H1 (cell line): ENCODE data around the gene KIFC1. TPM values are rescaled to one million over a fixed set of nuclear protein-coding genes. Genes with fewer than 3 reads are reported as not detected.

Experiments
- CTCF ChIA-PET: fragments of 300-600 bp; sonication (Branson Sonifier 250); formaldehyde crosslinking; loops from one replicate; lab custom pipeline; 2021; ENCODE audit not compliant: partially characterized antibody; lab: Charles Lee
- POLR2A ChIA-PET: fragments of 300-600 bp; sonication (Branson Sonifier 250); formaldehyde crosslinking; loops from one replicate; lab custom pipeline; 2021; ENCODE audit warnings: inconsistent platforms; ENCODE audit not compliant: partially characterized antibody; lab: Charles Lee
- DNase-seq, 2 experiments: peaks; one replicate each; pipeline versions ENCODE4 v3.0.0 to v3.0.0-alpha.2; 2010 to 2022; ENCODE audit warnings: low spot score in 2 of 2, low read depth in 1 of 2, mixed read lengths in 1 of 2
- FAIRE-seq: peaks from 2 replicates; lab custom pipeline; 2011; peaks lifted over from hg19 to GRCh38; lab: Jason Lieb, UNC
- H2AFZ ChIP-seq: 2 replicates; pipeline ENCODE4 v1.8.1; 2012; ENCODE audit warnings: low read length, inconsistent platforms
- H2AK5ac ChIP-seq: 2 replicates; pipeline ENCODE4 v1.6.1; 2013; ENCODE audit warnings: low read depth, low read length
- H2BK120ac ChIP-seq: replicated peaks from 2 replicates; pipeline ENCODE3; 2013; ENCODE audit warnings: low read depth, low read length, inconsistent platforms
- H2BK12ac ChIP-seq: 2 replicates; pipeline ENCODE4 v1.6.1; 2013; ENCODE audit warnings: low read depth, low read length
- H2BK15ac ChIP-seq: 2 replicates; pipeline ENCODE4 v1.6.1; 2013; ENCODE audit warnings: low read length
- H2BK20ac ChIP-seq: 2 replicates; pipeline ENCODE4 v1.6.1; 2013; ENCODE audit warnings: low read length
- H2BK5ac ChIP-seq: 2 replicates; pipeline ENCODE4 v1.6.1; 2013; ENCODE audit warnings: low read depth, low read length
- H3K14ac ChIP-seq: 2 replicates; pipeline ENCODE4 v1.6.1; 2013; ENCODE audit warnings: inconsistent platforms; ENCODE audit not compliant: insufficient read length
- H3K18ac ChIP-seq: 2 replicates; pipeline ENCODE4 v1.6.1; 2013; ENCODE audit warnings: low read length; ENCODE audit errors: extremely low read depth
- H3K23ac ChIP-seq: 2 replicates; pipeline ENCODE4 v1.6.1; 2013; ENCODE audit warnings: inconsistent platforms; ENCODE audit not compliant: insufficient read length
- H3K23me2 ChIP-seq: 2 replicates; pipeline ENCODE4 v1.6.1; 2013; ENCODE audit warnings: low read depth, low read length
- H3K27ac ChIP-seq: 2 replicates; pipeline ENCODE4 v1.6.1; 2011; ENCODE audit warnings: low read depth, low read length, inconsistent platforms
- H3K27me3 ChIP-seq, 4 experiments: replicated peaks in 1 of 4; 1 replicate in 1 of 4; 2 replicates in 3 of 4; pipeline versions ENCODE4 v1.6.1 to v1.8.1; 2011 to 2013; ENCODE audit warnings: low read length in 3 of 4, mild to moderate bottlenecking in 3 of 4, inconsistent platforms in 2 of 4, mixed read lengths in 2 of 4, moderate library complexity in 1 of 4; ENCODE audit not compliant: control insufficient read depth in 3 of 4, insufficient read depth in 3 of 4; ENCODE audit errors: extremely low read depth in 1 of 4
- H3K36me3 ChIP-seq, 4 experiments: 2 replicates each; pipeline versions ENCODE4 v1.6.1 to v1.8.1; 2011 to 2013; ENCODE audit warnings: mild to moderate bottlenecking in 4 of 4, low read length in 3 of 4, moderate library complexity in 2 of 4, control low read depth in 1 of 4, inconsistent platforms in 1 of 4; ENCODE audit not compliant: insufficient read depth in 4 of 4, control insufficient read depth in 2 of 4
- H3K4ac ChIP-seq: replicated peaks from 2 replicates; pipeline ENCODE3; 2013; ENCODE audit warnings: low read length, low read depth, mixed read lengths, inconsistent platforms; ENCODE audit not compliant: insufficient read length
- H3K4me1 ChIP-seq, 4 experiments: replicated peaks in 1 of 4; 1 replicate in 1 of 4; 2 replicates in 3 of 4; pipeline versions ENCODE4 v1.6.1 to v1.8.1; 2011 to 2013; ENCODE audit warnings: low read length in 3 of 4, inconsistent platforms in 2 of 4, mixed read lengths in 1 of 4; ENCODE audit not compliant: insufficient read depth in 4 of 4, control insufficient read depth in 3 of 4
- H3K4me2 ChIP-seq, 2 experiments: 2 replicates each; pipeline versions ENCODE4 v1.6.1 to v1.8.1; 2011 to 2013; ENCODE audit warnings: low read depth in 2 of 2, low read length in 2 of 2, control low read depth in 1 of 2, inconsistent platforms in 1 of 2, mild to moderate bottlenecking in 1 of 2; ENCODE audit not compliant: insufficient read depth in 1 of 2
- H3K4me3 ChIP-seq, 4 experiments: fragments of 200-600, 300-600 bp in 1 of 4; sonication (generic), shearing (Covaris generic), sonication (Bioruptor Twin) in 1 of 4; 2 replicates each; pipeline versions ENCODE4 v1.5.1 to v1.8.1; 2011 to 2016; ENCODE audit warnings: low read length in 4 of 4, low read depth in 3 of 4, control low read depth in 2 of 4, inconsistent platforms in 2 of 4, mild to moderate bottlenecking in 2 of 4, mixed read lengths in 1 of 4, moderate library complexity in 1 of 4; ENCODE audit not compliant: insufficient read depth in 2 of 4; ENCODE audit errors: extremely low read depth in 1 of 4
- H3K56ac ChIP-seq: replicated peaks from 2 replicates; pipeline ENCODE3; 2013; ENCODE audit warnings: low read depth, mild to moderate bottlenecking, mixed read lengths, low read length, inconsistent platforms; ENCODE audit not compliant: insufficient read length
- H3K79me1 ChIP-seq: 2 replicates; pipeline ENCODE4 v1.6.1; 2013; ENCODE audit warnings: low read depth, low read length, control low read depth
- H3K79me2 ChIP-seq, 2 experiments: 2 replicates each; pipeline versions ENCODE4 v1.6.1 to v1.8.1; 2012 to 2013; ENCODE audit warnings: low read length in 2 of 2, mild to moderate bottlenecking in 2 of 2, inconsistent platforms in 1 of 2; ENCODE audit not compliant: insufficient read depth in 2 of 2, control insufficient read depth in 1 of 2
- H3K9ac ChIP-seq, 4 experiments: replicated peaks in 1 of 4; 1 replicate in 1 of 4; 2 replicates in 3 of 4; pipeline versions ENCODE4 v1.6.1 to v1.8.1; 2011 to 2013; ENCODE audit warnings: low read depth in 3 of 4, low read length in 3 of 4, control low read depth in 2 of 4, mild to moderate bottlenecking in 2 of 4, moderate library complexity in 2 of 4, inconsistent platforms in 1 of 4; ENCODE audit errors: extremely low read depth in 1 of 4
- H3K9me3 ChIP-seq, 2 experiments: 2 replicates each; pipeline versions ENCODE4 v1.6.1 to v1.8.1; 2012 to 2013; ENCODE audit warnings: mild to moderate bottlenecking in 2 of 2, moderate library complexity in 2 of 2, control low read depth in 1 of 2, inconsistent platforms in 1 of 2, low read depth in 1 of 2, low read length in 1 of 2, mixed read lengths in 1 of 2; ENCODE audit not compliant: insufficient read depth in 2 of 2
- H4K20me1 ChIP-seq, 2 experiments: replicated peaks in 1 of 2; 2 replicates each; pipeline versions ENCODE3 to v1.8.1; 2011 to 2013; ENCODE audit warnings: inconsistent platforms in 2 of 2, low read length in 2 of 2, mild to moderate bottlenecking in 1 of 2; ENCODE audit not compliant: insufficient read depth in 2 of 2, control insufficient read depth in 1 of 2
- H4K5ac ChIP-seq: 2 replicates; pipeline ENCODE4 v1.6.1; 2013; ENCODE audit warnings: low read length, low read depth, mixed read lengths, inconsistent platforms; ENCODE audit not compliant: insufficient read length
- H4K8ac ChIP-seq: 2 replicates; pipeline ENCODE4 v1.8.0; 2013; ENCODE audit warnings: mild to moderate bottlenecking, moderate library complexity, low read length, inconsistent platforms; ENCODE audit not compliant: insufficient read depth; ENCODE audit errors: extremely low read depth
- H4K91ac ChIP-seq: replicated peaks from 2 replicates; pipeline ENCODE3; 2013; ENCODE audit warnings: low read length, mixed read lengths, inconsistent platforms; ENCODE audit not compliant: insufficient read length
- ASH2L ChIP-seq: fragments of 200-600, 300-600 bp; sonication (generic); IDR thresholded peaks from one replicate; pipeline ENCODE4 v1.7.1; 2017; ENCODE audit warnings: low read length
- GABPA ChIP-seq: IDR thresholded peaks from 2 replicates; pipeline ENCODE4 v1.6.1; 2011; ENCODE audit warnings: mild to moderate bottlenecking, low read length, moderate library complexity, borderline replicate concordance; ENCODE audit not compliant: insufficient read depth
- JUN ChIP-seq: IDR thresholded peaks from 2 replicates; pipeline ENCODE4 v1.6.1; 2011; ENCODE audit warnings: low read depth, mild to moderate bottlenecking, improper control_type of control experiment, low read length
- RFX5 ChIP-seq: IDR thresholded peaks from 2 replicates; pipeline ENCODE4 v1.6.1; 2011; ENCODE audit warnings: low read depth, low read length, improper control_type of control experiment, borderline replicate concordance
- SIRT6 ChIP-seq: IDR thresholded peaks from one replicate; pipeline ENCODE4 v1.7.1; 2012; ENCODE audit warnings: low read length, inconsistent platforms
- SIX5 ChIP-seq: IDR thresholded peaks from 2 replicates; pipeline ENCODE4 v1.6.1; 2011; ENCODE audit warnings: mild to moderate bottlenecking, low read depth, low read length
- SRF ChIP-seq: IDR thresholded peaks from 2 replicates; pipeline ENCODE4 v1.6.1; 2011; ENCODE audit warnings: mild to moderate bottlenecking, low read depth, low read length, moderate library complexity
- WGBS, 2 experiments: shearing (Covaris generic) in 1 of 2; methylation state at CpG; one replicate each; pipeline versions ENCODE4 v1.1.6 to v1.1.7; 2013 to 2015; ENCODE audit warnings: low lambda C conversion rate in 2 of 2, mixed read lengths in 2 of 2, inconsistent platforms in 1 of 2, low coverage in 1 of 2, missing lambda C conversion rate in 1 of 2; ENCODE audit not compliant: insufficient replicate concordance in 2 of 2, insufficient coverage in 1 of 2, insufficient read length in 1 of 2; ENCODE audit errors: extremely low coverage in 1 of 2, missing lambda C conversion rate in 1 of 2; 5-methylcytosine and 5-hydroxymethylcytosine counted together
- polyA plus RNA-seq, 7 experiments: library from polyadenylated mRNA; depleted of rRNA in 3 of 7; stranded (reverse) in 5 of 7; unstranded in 2 of 7; fragments of >200 nt in 5 of 7; fragments of 200-250 nt in 2 of 7; gene quantifications; 1 replicate in 5 of 7; 2 replicates in 1 of 7; 4 replicates in 1 of 7; pipeline versions ENCODE4 v1.2.1 to v1.2.3, GENCODE V29; 2011 to 2013; ENCODE audit warnings: missing spikeins in 2 of 7, mixed read lengths in 2 of 7
- total RNA-seq: library from RNA; stranded (reverse); fragmentation: NEBNext Ultra II Directional; extraction: Animal tissue kit (Norgen Biotek cat#: 25700); gene quantifications from 2 replicates; pipeline ENCODE4 v1.2.1, GENCODE V29; 2021
- TF ChIP-seq, protein P1 (sequence below): IDR thresholded peaks from 2 replicates; pipeline ENCODE4 v1.6.1; 2011; ENCODE audit warnings: low read depth, mild to moderate bottlenecking, low read length; ENCODE audit not compliant: insufficient read depth

The KIFC1 gene
- total and polyA plus RNA-seq, 2 of the 8 experiments (the other 6 are each of a cell fraction or from before 2014, with no cell fraction given) = 46.6 to 64.3 TPM

DNA sequence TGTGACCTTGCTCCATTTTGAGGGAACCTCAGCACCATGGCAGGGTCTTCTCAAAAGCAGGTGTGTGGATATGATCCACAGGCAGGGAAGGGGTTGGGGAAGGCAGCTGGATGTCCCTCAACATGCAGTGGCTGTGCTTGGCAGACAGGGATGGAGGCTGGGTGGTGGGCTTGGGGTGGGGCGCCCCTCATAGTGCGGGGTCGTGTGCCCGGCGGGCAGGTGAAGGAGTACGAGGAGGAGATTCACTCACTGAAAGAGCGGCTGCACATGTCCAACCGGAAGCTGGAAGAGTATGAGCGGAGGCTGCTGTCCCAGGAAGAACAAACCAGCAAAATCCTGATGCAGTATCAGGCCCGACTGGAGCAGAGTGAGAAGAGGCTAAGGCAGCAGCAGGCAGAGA is 54.7 kb downstream of the KIFC1 start:
- ChIA-PET POLR2A (interaction anchor here (1.3 to 17.2 kb wide), 3 partner anchors 8 to 18 kb away, joined by 3 to 381 read pairs (median 20); partner anchors contain the start of gene ZBTB9), CTCF (interaction anchor here (0.6 to 2.0 kb wide), 5 partner anchors 9 to 165 kb away, joined by 3 to 7 read pairs (median 3); partner anchors contain the start of gene SYNGAP1)
- no peaks in the 10 kb centered on the region for H3K9me3 ChIP-seq
- FAIRE-seq = no peak
- no peak overlapping the region for H4K8ac ChIP-seq
- H2BK15ac ChIP-seq = no peak overlapping the region
- WGBS, 2 experiments = 90% methylated on average over 8 of the region's 10 CpGs; no CpG with 5 or more reads in 1 of the 2 experiments
- no peaks in the 10 kb centered on the region for H3K27me3 ChIP-seq
- H2BK12ac ChIP-seq = no peak overlapping the region
- H3K79me2 ChIP-seq = no peaks in the 10 kb centered on the region
- no peak overlapping the region for H2BK20ac ChIP-seq
- no peak overlapping the region for H4K5ac ChIP-seq
- no peak overlapping the region for H2AFZ ChIP-seq
- H4K20me1 ChIP-seq = peaks cover 10 to 32% of the 10 kb centered on the region in 2 experiments
- H3K9ac ChIP-seq = no peak overlapping the region
- H3K14ac ChIP-seq = no peak overlapping the region
- H3K23ac ChIP-seq = no peak overlapping the region
- H3K56ac ChIP-seq = no peak overlapping the region
- TF ChIP-seq, protein P1, sequence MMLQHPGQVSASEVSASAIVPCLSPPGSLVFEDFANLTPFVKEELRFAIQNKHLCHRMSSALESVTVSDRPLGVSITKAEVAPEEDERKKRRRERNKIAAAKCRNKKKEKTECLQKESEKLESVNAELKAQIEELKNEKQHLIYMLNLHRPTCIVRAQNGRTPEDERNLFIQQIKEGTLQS = no peak
- TF ChIP-seq SIRT6 = no peak
- no peak for TF ChIP-seq RFX5
- no peak for TF ChIP-seq SIX5
- TF ChIP-seq JUN = no peak
- no peak for TF ChIP-seq ASH2L
- TF ChIP-seq GABPA = no peak
- TF ChIP-seq SRF = no peak
- peaks cover 2% of the 10 kb centered on the region for H3K79me1 ChIP-seq
- H3K36me3 ChIP-seq = peaks cover 58 to 98% (median 81%) of the 10 kb centered on the region in 4 experiments
- no peak overlapping the region for H3K4me3 ChIP-seq
- DNase-seq = no peak
- H3K27ac ChIP-seq = no peak overlapping the region
- H2BK5ac ChIP-seq = no peak overlapping the region
- H3K4ac ChIP-seq = no peak overlapping the region
- no peak overlapping the region for H3K18ac ChIP-seq
- no peak overlapping the region for H3K4me2 ChIP-seq
- no peaks in the 10 kb centered on the region for H3K4me1 ChIP-seq
- H4K91ac ChIP-seq = no peak overlapping the region
- no peak overlapping the region for H2AK5ac ChIP-seq
- H3K23me2 ChIP-seq = no peaks in the 10 kb centered on the region; the same call in 1 of the 2 replicates
- no peak overlapping the region for H2BK120ac ChIP-seq
